GM19397 (cell line): ENCODE data around the gene FNBP1L.

Experiments
- ATAC-seq: cut with Tn5 transposase; IDR thresholded peaks from one replicate; pipeline ENCODE4 v1.9.1; 2021; ENCODE audit warnings: mild to moderate bottlenecking, moderate library complexity; ENCODE audit not compliant: unreplicated experiment

The FNBP1L gene

DNA sequence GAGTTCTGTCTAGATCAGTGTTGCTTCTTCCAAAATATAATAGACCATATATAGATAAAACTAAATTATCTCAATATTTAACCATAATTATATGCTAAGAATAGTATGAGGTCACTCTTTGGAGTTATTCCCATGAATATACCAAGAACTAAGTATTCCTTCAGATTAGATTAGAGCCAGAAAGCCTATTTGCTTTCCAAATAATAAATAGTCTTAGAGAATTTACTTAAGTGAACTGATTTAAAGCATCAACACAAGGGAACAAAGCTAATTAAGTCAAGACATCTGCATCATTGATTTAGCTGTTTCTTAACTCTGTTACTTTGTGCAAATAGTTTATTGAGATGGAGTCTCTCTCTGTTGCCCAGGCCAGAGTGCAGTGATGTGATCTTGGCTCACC lies 35.7 kb downstream of the FNBP1L start:
- ATAC-seq, result no peak

DNA sequence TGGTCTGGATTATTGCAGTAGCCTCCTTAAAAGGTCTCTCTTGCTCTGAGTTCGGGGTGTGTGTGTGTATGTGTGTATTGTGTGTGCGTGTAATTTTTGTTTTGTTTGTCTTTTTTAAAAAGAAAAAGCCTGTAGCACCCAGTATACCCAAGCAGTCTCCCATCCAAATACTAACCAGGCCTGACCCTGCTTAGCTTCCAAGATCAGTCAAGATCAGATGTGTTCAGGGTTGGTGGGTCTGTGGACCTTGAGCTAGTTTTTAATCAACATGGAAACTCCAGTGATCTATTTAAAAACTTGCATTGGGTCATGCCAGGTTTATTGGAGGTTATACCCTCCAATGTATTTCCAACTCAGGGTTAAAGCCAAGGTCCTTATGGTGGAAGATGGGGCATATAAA lies 40.3 kb downstream of the FNBP1L start:
- ATAC-seq, result no peak

GRCh38 chr1:93489756-93490155 lies 41.8 kb downstream of the FNBP1L start:
- no peak for ATAC-seq

- ATAC-seq, result no peak
Measured at GRCh38 chr1:93490357-93490756, 42.4 kb downstream of the FNBP1L start.

DNA sequence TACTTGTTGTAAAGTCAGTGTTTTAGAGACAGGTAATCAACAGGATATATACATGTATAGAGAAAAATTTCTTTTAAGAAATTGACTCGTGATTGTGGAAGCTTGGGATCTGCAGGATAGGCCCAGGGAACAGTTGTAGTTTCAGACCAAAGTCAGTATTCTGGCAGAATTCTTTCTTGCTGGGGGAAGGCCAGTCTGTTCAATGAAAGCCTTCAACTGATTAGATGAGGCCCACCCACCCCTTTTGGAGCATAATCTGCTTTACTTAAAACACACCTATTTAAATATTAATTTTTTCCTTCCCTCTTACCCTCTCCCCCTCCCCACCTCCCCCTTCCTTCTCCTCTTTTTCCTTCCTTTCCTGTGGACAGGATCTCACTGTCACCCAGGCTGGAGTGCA lies 48.0 kb downstream of the FNBP1L start:
- no peak for ATAC-seq

DNA sequence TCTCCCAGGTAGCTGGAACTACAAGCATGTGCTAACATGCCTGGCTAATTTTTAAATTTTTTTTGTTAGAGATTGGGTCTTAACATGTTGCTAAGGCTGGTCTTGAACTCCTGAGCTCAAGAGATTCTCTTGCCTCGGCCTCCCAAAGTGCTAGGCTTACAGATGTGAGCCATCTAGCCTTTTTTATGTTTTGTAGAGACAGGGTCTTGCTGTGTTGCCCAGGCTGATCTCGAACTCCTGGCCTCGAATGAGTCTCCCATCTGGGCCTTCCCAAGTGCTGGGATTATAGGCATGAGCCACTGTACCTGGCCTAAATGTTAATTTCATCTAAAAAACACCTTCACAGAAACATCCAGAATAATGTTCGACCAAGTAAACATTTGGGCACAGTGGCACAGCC lies 48.6 kb downstream of the FNBP1L start:
- no peak for ATAC-seq

DNA sequence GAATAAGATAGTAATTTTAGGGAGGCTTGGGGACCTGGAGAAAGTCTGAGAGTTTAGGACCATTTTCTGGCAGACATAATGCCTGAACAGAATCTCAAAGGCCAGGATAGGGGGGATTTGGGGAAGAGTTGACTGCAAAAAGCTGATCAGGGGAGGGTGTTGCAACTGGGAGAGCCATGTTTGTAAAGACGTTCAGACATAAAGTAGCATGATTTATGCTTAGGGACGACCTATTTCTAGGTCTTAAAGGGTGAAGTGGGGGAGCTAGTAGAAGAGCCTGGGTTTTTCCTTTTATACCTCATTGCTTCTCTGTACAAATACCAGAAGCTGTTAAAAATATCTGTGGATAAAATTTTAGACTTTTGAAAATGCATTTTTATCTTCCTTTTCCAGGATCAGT lies 51.2 kb downstream of the FNBP1L start:
- no peak for ATAC-seq

DNA sequence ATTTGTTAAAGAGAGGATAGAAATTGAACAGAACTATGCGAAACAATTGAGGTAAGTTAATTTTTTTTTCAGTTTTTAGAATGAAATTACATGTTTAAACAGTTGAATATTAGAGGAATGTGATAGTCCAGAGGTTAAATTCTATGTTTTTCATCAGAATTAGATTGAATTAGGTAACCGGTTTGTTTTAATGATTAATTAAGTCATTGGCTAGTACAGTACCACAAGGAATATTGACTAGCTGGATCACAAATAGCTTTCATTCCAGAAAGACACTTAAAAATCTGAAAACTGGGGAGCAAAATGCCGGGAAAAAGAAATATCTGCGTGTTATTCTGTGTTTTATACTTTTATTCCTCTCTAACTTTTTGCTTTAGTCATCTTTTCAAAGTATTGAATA lies 51.6 kb downstream of the FNBP1L start:
- no peak for ATAC-seq

GRCh38 chr1:93500275-93500674 lies 52.4 kb downstream of the FNBP1L start:
- ATAC-seq, result no peak

DNA sequence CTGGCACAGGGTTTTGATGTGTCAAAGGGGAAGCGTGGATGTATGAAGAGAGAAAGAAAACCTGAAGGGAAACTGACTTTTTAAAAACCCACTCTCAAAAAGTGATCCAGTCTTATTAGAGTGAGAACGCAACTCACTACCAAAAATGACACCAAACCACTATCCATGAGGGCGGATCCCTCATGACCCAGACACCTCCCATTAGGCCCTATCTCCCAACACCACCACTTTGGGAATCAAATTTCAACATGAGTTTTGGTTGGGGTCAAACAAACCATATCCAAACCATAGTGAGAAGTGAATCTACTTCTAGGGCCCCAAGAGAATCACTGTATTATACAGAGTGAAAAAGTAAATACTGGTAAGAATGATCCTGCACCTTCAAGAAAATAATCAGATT lies 53.5 kb downstream of the FNBP1L start:
- no peak for ATAC-seq

DNA sequence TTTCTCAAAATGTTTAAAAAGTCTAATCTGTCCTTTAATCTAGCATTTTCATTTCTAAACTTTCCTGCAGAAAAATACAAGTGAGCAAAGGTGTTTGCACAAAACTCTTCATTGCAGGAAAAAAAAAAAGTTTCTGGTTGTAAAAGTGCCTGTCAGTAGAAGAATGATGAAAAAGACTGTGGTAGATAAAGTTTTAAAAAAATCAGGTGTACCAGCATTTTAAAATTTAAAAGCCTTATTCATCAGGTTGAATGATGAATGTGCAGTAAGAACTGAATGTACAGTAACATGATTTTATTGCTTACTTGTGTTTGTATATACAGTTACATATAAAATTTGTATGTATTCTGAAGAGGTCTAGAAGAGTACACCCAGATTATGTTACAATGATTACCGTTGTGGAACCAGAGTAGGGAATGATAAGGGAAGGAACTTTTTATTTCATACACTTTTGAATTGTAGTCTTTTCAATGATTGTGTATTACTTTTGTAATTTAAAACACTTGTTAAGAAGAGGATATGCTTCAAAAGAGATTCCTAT lies 54.0 kb downstream of the FNBP1L start:
- ATAC-seq, result no peak

GRCh38 chr1:93502571-93502970 lies 54.7 kb downstream of the FNBP1L start:
- no peak for ATAC-seq

DNA sequence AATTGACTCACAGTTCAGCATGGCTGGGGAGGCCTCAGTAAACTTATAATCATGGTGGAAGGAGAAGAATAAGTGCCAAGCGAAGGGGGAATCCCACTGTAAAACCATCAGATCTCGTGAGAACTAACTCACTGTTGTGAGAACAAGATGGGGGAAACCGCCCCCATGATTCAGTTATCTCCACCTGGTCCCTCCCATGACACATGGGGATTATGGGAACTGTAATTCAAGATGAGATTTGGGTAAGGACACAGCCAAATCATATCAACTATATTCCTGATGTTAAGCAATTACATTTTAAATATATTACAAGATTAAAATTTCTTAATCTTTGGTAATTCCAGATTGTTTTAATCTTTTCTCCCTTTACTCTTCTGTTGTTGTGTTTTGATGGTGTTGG lies 55.2 kb downstream of the FNBP1L start:
- no peak for ATAC-seq

DNA sequence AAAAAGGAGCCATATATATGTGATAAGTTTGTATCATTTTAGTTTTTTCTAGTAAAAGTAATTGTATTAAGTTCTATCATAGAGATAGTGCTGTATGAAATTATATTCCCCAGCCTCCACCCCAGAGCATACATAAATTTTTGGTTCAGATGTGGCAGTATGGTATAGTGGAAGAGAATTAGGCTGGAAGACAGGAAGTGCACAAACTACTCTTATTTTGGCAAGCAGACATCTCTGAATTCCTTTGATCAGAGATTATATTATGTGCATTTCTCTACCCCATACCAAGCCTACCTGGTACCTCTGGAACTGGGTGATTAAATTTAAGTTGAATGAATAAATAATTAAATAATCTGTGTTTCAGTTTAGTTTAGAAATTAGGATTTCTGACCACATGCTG lies 55.9 kb downstream of the FNBP1L start:
- ATAC-seq, result no peak

DNA sequence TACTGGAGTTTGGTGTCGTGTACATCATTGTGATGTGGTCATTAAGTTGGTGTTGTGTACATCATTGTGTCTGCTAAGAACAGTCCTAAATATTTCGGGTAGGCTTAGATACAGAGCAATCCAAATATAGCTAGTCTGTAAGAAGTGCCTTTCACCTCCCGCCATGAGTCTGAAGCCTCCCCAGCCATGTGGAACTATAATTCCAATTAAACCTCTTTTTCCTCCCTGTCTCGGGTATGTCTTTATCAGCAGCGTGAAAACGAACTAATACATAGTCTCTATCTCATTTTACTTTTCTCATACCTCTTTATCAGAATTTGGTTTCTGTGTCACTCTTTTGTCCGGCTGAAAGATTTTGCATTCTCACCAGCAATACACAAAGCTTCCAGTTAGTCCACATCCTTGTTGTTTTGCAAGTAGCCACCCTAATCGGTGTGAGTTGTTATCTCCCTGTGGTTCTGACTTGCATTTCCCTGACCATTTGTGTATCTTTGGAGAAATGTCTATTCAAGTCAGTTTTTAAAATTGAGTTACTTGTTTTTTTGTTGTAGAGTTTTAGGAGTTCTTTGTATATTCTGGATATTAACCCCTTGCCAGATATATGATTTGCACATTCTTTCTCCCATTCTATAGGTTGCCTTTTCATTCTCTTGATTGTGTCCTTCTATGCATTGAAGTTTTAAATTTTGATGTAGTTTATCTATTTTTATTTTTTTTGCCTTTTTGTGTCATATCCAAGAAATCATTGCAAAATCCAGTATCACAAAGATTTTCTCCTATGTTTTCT lies 56.5 kb downstream of the FNBP1L start:
- no peak for ATAC-seq

- ATAC-seq, result no peak
Measured at GRCh38 chr1:93506126-93506525, 58.2 kb downstream of the FNBP1L start.

- ATAC-seq, result no peak
Measured at GRCh38 chr1:93516164-93516563, 68.2 kb downstream of the FNBP1L start.

GRCh38 chr1:93518516-93518915 lies 70.6 kb downstream of the FNBP1L start:
- ATAC-seq, result no peak

GRCh38 chr1:93519199-93519829 lies 71.4 kb downstream of the FNBP1L start:
- ATAC-seq, result no peak

DNA sequence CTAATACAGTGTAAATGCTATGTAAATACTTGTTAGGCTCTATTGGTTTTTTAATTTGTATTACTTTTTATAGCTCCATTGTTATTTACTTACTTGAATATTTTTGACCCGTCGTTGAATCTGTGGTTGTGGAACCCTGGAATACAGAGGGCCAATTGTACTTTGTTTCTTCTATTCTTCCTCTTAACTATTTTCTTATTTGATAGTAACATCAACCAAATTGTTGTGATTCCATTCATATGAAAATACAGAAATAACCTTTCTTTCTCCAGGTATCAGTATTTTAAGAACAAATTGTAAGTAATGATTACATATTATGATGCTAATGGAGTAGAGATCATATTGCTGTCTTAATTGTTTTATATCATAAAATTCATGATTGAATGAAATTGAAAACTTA lies 73.7 kb downstream of the FNBP1L start:
- no peak for ATAC-seq

- no peak for ATAC-seq
Measured at GRCh38 chr1:93522721-93523120, 74.8 kb downstream of the FNBP1L start.

GRCh38 chr1:93525431-93525830 lies 77.5 kb downstream of the FNBP1L start:
- no peak for ATAC-seq
